Measurements from ENCODE around the gene C7orf33. TPM values are rescaled to one million over a fixed set of nuclear protein-coding genes. Genes with fewer than 3 reads are reported as not detected.
"Not testable (repeated sequence)": the region's sequence is repeated elsewhere in the genome, so short reads cannot be mapped to it uniquely, and the experiment has no call there.

The C7orf33 gene
- total RNA-seq, 2 donors from 2014 or later, result not detected

- Mint-ChIP-seq H3K4me3 (no peak overlapping the region), H3K36me3 (no peaks in the 10 kb centered on the region), H3K27me3 (peaks cover 0 to 4% of the 10 kb centered on the region in 2 donors), H3K4me1 (ENCODE audit: low read depth in 2 of 2) (peaks cover 16 to 26% of the 10 kb centered on the region in 2 donors), H3K9me3 (no peaks in the 10 kb centered on the region), H3K27ac (no peak overlapping the region)
- ATAC-seq, result no peak
- DNase-seq (ENCODE audit: low spot score), result no peak
Measured at GRCh38 chr7:148567524-148567923, 23.0 kb upstream of the C7orf33 start.

- peak overlapping the region in 1 of 2 donors; percentile 67 for H3K27ac Mint-ChIP-seq
- H3K4me3 Mint-ChIP-seq, result no peak overlapping the region
- no peaks in the 10 kb centered on the region for H3K9me3 Mint-ChIP-seq
- DNase-seq (ENCODE audit: low spot score) (no peak), ATAC-seq (no peak)
- H3K36me3 Mint-ChIP-seq, result no peaks in the 10 kb centered on the region
- H3K4me1 Mint-ChIP-seq (ENCODE audit: low read depth in 2 of 2), result peaks cover 4 to 7% of the 10 kb centered on the region in 2 donors
- peaks cover 0 to 11% of the 10 kb centered on the region in 2 donors for H3K27me3 Mint-ChIP-seq
Measured at GRCh38 chr7:148570510-148570909, 20.1 kb upstream of the C7orf33 start.

- H3K4me3 Mint-ChIP-seq; H3K9me3 Mint-ChIP-seq; DNase-seq (ENCODE audit: low spot score); H3K4me1 Mint-ChIP-seq (ENCODE audit: low read depth in 2 of 2); ATAC-seq; H3K36me3 Mint-ChIP-seq: not testable (repeated sequence)
- Mint-ChIP-seq H3K27ac (peak overlapping the region in 1 of 2 donors; percentile 67), H3K27me3 (peaks cover 0 to 11% of the 10 kb centered on the region in 2 donors)
Measured at GRCh38 chr7:148570973-148571372, 19.6 kb upstream of the C7orf33 start.

GRCh38 chr7:148571381-148571780, 19.2 kb upstream of the C7orf33 start:
- ATAC-seq (no peak), DNase-seq (ENCODE audit: low spot score) (no peak)
- no peaks in the 10 kb centered on the region for H3K9me3 Mint-ChIP-seq
- H3K27ac Mint-ChIP-seq, result no peak overlapping the region
- H3K4me3 Mint-ChIP-seq, result no peak overlapping the region
- peaks cover 0 to 11% of the 10 kb centered on the region in 2 donors for H3K27me3 Mint-ChIP-seq
- H3K36me3 Mint-ChIP-seq, result no peaks in the 10 kb centered on the region
- H3K4me1 Mint-ChIP-seq (ENCODE audit: low read depth in 2 of 2), result peaks cover 4 to 7% of the 10 kb centered on the region in 2 donors

GRCh38 chr7:148572067-148572522, 18.5 kb upstream of the C7orf33 start:
- H3K36me3 Mint-ChIP-seq, result no peaks in the 10 kb centered on the region
- H3K27me3 Mint-ChIP-seq, result peaks cover 0 to 11% of the 10 kb centered on the region in 2 donors
- ATAC-seq (no peak), DNase-seq (ENCODE audit: low spot score) (no peak)
- peaks cover 4 to 7% of the 10 kb centered on the region in 2 donors for H3K4me1 Mint-ChIP-seq (ENCODE audit: low read depth in 2 of 2)
- H3K27ac Mint-ChIP-seq, result no peak overlapping the region
- H3K4me3 Mint-ChIP-seq, result no peak overlapping the region
- no peaks in the 10 kb centered on the region for H3K9me3 Mint-ChIP-seq

- H3K27ac Mint-ChIP-seq; ATAC-seq; H3K36me3 Mint-ChIP-seq; DNase-seq (ENCODE audit: low spot score); H3K4me1 Mint-ChIP-seq (ENCODE audit: low read depth in 2 of 2); H3K4me3 Mint-ChIP-seq; H3K9me3 Mint-ChIP-seq: not testable (repeated sequence)
- H3K27me3 Mint-ChIP-seq, result peaks cover 0 to 11% of the 10 kb centered on the region in 2 donors
Measured at GRCh38 chr7:148573581-148573980, 17.0 kb upstream of the C7orf33 start.

- DNase-seq (ENCODE audit: low spot score) (peak; percentile 76), ATAC-seq (peak; percentile 77 to 84)
- peaks cover 0 to 4% of the 10 kb centered on the region in 2 donors for H3K4me1 Mint-ChIP-seq (ENCODE audit: low read depth in 2 of 2)
- peaks cover 0 to 9% of the 10 kb centered on the region in 2 donors for H3K27me3 Mint-ChIP-seq
- H3K4me3 Mint-ChIP-seq, result no peak overlapping the region
- H3K9me3 Mint-ChIP-seq, result no peaks in the 10 kb centered on the region
- H3K36me3 Mint-ChIP-seq, result no peaks in the 10 kb centered on the region
- no peak overlapping the region for H3K27ac Mint-ChIP-seq
Measured at GRCh38 chr7:148575640-148576411, 14.7 kb upstream of the C7orf33 start.

- Mint-ChIP-seq H3K36me3 (no peaks in the 10 kb centered on the region), H3K4me3 (no peak overlapping the region), H3K27ac (peak overlapping the region in 1 of 2 donors; percentile 59), H3K9me3 (no peaks in the 10 kb centered on the region), H3K27me3 (peaks cover 0 to 6% of the 10 kb centered on the region in 2 donors), H3K4me1 (ENCODE audit: low read depth in 2 of 2) (peaks cover 6 to 9% of the 10 kb centered on the region in 2 donors)
- ATAC-seq (no peak), DNase-seq (ENCODE audit: low spot score) (no peak)
Measured at GRCh38 chr7:148579366-148579765, 11.2 kb upstream of the C7orf33 start.

GRCh38 chr7:148580446-148580845, 10.1 kb upstream of the C7orf33 start:
- peaks cover 0 to 10% of the 10 kb centered on the region in 2 donors for H3K27me3 Mint-ChIP-seq
- peaks cover 9 to 19% of the 10 kb centered on the region in 2 donors for H3K4me1 Mint-ChIP-seq (ENCODE audit: low read depth in 2 of 2)
- H3K36me3 Mint-ChIP-seq, result no peaks in the 10 kb centered on the region
- H3K9me3 Mint-ChIP-seq, result no peaks in the 10 kb centered on the region
- no peak for DNase-seq (ENCODE audit: low spot score)
- H3K4me3 Mint-ChIP-seq, result no peak overlapping the region
- ATAC-seq, result no peak
- H3K27ac Mint-ChIP-seq, result no peak overlapping the region

GRCh38 chr7:148581624-148582023, 8.9 kb upstream of the C7orf33 start:
- Mint-ChIP-seq H3K36me3 (no peaks in the 10 kb centered on the region), H3K27ac (peak overlapping the region; percentile 62 to 83), H3K4me1 (ENCODE audit: low read depth in 2 of 2) (peaks cover 9 to 19% of the 10 kb centered on the region in 2 donors), H3K27me3 (peaks cover 2 to 13% of the 10 kb centered on the region in 2 donors), H3K4me3 (no peak overlapping the region), H3K9me3 (no peaks in the 10 kb centered on the region)
- DNase-seq (ENCODE audit: low spot score) (no peak), ATAC-seq (peak in 1 of 2 donors; percentile 78)

- Mint-ChIP-seq H3K36me3 (no peaks in the 10 kb centered on the region), H3K27ac (peak overlapping the region; percentile 28 to 74), H3K4me1 (ENCODE audit: low read depth in 2 of 2) (peaks cover 7 to 19% of the 10 kb centered on the region in 2 donors), H3K27me3 (peaks cover 12 to 19% of the 10 kb centered on the region in 2 donors), H3K4me3 (peak overlapping the region; percentile 60), H3K9me3 (no peaks in the 10 kb centered on the region)
- no peak for DNase-seq (ENCODE audit: low spot score)
- peak; percentile 73 to 91 for ATAC-seq
Measured at GRCh38 chr7:148584154-148584827, 6.3 kb upstream of the C7orf33 start.

- peaks cover 19 to 24% of the 10 kb centered on the region in 2 donors for H3K27me3 Mint-ChIP-seq
Measured at GRCh38 chr7:148585399-148585798, 5.2 kb upstream of the C7orf33 start.

GRCh38 chr7:148587076-148587475, 3.5 kb upstream of the C7orf33 start:
- Mint-ChIP-seq H3K4me3 (no peak overlapping the region), H3K4me1 (ENCODE audit: low read depth in 2 of 2) (peaks cover 7 to 19% of the 10 kb centered on the region in 2 donors), H3K9me3 (no peaks in the 10 kb centered on the region), H3K36me3 (no peaks in the 10 kb centered on the region), H3K27ac (no peak overlapping the region), H3K27me3 (peaks cover 30 to 38% of the 10 kb centered on the region in 2 donors)
- no peak for DNase-seq (ENCODE audit: low spot score)
- ATAC-seq, result no peak

More at GRCh38 chr7:148585399-148585798, 5.2 kb upstream of the C7orf33 start:
- no peaks in the 10 kb centered on the region for H3K36me3 Mint-ChIP-seq
- H3K9me3 Mint-ChIP-seq, result no peaks in the 10 kb centered on the region
- no peak for ATAC-seq
- H3K4me1 Mint-ChIP-seq (ENCODE audit: low read depth in 2 of 2), result peaks cover 5 to 19% of the 10 kb centered on the region in 2 donors
- DNase-seq (ENCODE audit: low spot score), result no peak
- peak overlapping the region; percentile 28 to 74 for H3K27ac Mint-ChIP-seq
- H3K4me3 Mint-ChIP-seq, result no peak overlapping the region

- no peak overlapping the region for H3K27ac Mint-ChIP-seq
- H3K27me3 Mint-ChIP-seq, result peaks cover 33 to 38% of the 10 kb centered on the region in 2 donors
- no peak overlapping the region for H3K4me3 Mint-ChIP-seq
- H3K4me1 Mint-ChIP-seq (ENCODE audit: low read depth in 2 of 2), result peaks cover 7 to 19% of the 10 kb centered on the region in 2 donors
- DNase-seq (ENCODE audit: low spot score) (no peak), ATAC-seq (no peak)
- no peaks in the 10 kb centered on the region for H3K9me3 Mint-ChIP-seq
- H3K36me3 Mint-ChIP-seq, result no peaks in the 10 kb centered on the region
Measured at GRCh38 chr7:148588168-148588567, 2.4 kb upstream of the C7orf33 start.

All from natural killer cell treated with Interleukin-12 subunit alpha and Interleukin-12 subunit beta and Interleukin-15 and Interleukin-18, amount 100 ng/mL, for 72 hours (primary cell).